ENCODE measurements around the gene IQCE. TPM values are rescaled to one million over a fixed set of nuclear protein-coding genes. Genes with fewer than 3 reads are reported as not detected.

Gene IQCE
- total and polyA plus RNA-seq, 2 experiments from 2014 or later = 11.8 to 13.3 TPM

DNA sequence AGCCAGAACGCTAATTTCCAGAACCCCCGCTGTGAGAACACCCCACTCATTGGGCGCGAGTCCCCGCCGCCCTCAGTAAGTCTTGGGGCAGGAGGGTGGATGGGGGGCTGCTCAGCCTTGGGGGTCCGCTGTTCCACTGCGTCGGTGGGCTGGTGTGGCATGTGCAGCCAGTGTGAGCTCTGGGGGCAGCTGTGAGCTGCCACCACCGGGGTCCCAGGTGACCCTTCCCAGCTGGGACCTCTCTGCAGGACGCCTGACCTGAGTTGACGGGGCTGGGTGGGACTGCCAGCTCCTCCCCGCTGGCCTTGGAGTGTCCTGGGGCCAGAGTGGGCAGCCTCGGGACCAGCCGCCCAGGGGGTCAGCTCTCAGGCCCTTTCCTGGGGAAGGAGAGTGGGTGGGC is 100.2 kb downstream of the IQCE start:
- Histone ChIP-seq H3K4me2 (no peak overlapping the region), H3K4me1 (ENCODE audit: insufficient read depth) (no peaks in the 10 kb centered on the region), H2AFZ (no peak overlapping the region), H3K27me3 (no peaks in the 10 kb centered on the region), H4K20me1 (ENCODE audit: insufficient read depth, poor library complexity, severe bottlenecking) (no peaks in the 10 kb centered on the region), H3K79me2 (no peaks in the 10 kb centered on the region), H3K27ac (no peak overlapping the region), H3K9me3 (ENCODE audit: low read depth) (no peaks in the 10 kb centered on the region), H3K4me3 (no peak overlapping the region), H3K9me2 (replicated peaks; ENCODE audit: insufficient read depth) (no peaks in the 10 kb centered on the region), H3K36me3 (replicated peaks; ENCODE audit: insufficient read depth, low read depth) (no peaks in the 10 kb centered on the region)
- 98% methylated on average over 15 of the region's 15 CpGs for whole genome bisulfite sequencing (ENCODE audit: low lambda C conversion rate, missing lambda C conversion rate)
- DNase-seq (ENCODE audit: low spot score) = no peak
- no peak for TF ChIP-seq EZH2phosphoT487 (IDR thresholded peaks at IDR 0.05; ENCODE audit: low read depth, severe bottlenecking, unreplicated experiment)
- TF ChIP-seq EZH2 (IDR thresholded peaks at IDR 0.05; ENCODE audit: borderline replicate concordance) = no peak
- TF ChIP-seq, protein P1, sequence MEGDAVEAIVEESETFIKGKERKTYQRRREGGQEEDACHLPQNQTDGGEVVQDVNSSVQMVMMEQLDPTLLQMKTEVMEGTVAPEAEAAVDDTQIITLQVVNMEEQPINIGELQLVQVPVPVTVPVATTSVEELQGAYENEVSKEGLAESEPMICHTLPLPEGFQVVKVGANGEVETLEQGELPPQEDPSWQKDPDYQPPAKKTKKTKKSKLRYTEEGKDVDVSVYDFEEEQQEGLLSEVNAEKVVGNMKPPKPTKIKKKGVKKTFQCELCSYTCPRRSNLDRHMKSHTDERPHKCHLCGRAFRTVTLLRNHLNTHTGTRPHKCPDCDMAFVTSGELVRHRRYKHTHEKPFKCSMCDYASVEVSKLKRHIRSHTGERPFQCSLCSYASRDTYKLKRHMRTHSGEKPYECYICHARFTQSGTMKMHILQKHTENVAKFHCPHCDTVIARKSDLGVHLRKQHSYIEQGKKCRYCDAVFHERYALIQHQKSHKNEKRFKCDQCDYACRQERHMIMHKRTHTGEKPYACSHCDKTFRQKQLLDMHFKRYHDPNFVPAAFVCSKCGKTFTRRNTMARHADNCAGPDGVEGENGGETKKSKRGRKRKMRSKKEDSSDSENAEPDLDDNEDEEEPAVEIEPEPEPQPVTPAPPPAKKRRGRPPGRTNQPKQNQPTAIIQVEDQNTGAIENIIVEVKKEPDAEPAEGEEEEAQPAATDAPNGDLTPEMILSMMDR (IDR thresholded peaks at IDR 0.05; ENCODE audit: poor library complexity) = no peak

DNA sequence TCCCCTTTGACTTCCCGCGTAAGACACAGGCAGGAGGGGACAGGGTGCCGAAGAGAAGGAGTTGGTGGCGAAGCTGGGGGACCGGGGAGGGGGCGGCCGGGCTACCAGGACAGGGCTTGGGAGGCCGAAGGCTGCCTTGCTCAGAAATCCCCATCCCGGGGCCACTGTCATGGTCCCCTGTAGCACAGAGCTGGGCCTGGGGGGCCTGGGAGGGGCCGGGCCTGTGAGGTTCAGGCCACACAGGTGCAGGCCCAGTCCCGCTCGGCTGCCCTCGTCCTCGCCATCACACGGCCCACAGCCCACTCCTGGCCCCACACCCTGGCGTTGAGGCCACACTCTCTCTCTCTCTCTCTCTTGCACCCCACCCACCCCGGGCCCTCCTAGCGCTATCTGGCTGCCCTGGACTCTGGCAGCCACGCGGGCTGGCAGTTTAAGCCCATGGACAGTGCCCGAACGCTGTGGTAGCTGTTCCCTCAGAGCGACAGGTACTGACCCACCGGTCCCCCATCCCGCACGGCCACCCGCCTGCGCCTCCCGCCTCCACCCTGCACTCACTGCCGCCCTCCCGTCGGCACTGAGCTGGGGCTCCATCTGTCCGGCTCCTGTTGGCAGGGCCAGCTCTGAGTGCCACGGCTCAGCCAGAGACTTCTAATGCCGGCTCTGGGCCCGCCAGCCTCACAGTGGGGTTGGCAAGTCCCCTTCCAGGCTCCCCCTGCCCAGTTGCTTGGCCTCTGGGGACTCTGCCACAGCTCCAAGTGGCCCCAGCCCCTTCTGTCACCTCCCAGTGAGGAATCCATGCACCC is 101.0 kb downstream of the IQCE start:
- H3K9me3 ChIP-seq (ENCODE audit: low read depth) = no peaks in the 10 kb centered on the region
- H3K4me1 ChIP-seq (ENCODE audit: insufficient read depth) = no peaks in the 10 kb centered on the region
- H3K79me2 ChIP-seq = no peaks in the 10 kb centered on the region
- H4K20me1 ChIP-seq (ENCODE audit: insufficient read depth, poor library complexity, severe bottlenecking) = no peaks in the 10 kb centered on the region
- no peak overlapping the region for H3K27ac ChIP-seq
- H3K4me3 ChIP-seq = no peak overlapping the region
- no peak overlapping the region for H3K4me2 ChIP-seq
- no peaks in the 10 kb centered on the region for H3K9me2 ChIP-seq (replicated peaks; ENCODE audit: insufficient read depth)
- no peaks in the 10 kb centered on the region for H3K36me3 ChIP-seq (replicated peaks; ENCODE audit: insufficient read depth, low read depth)
- no peak for DNase-seq (ENCODE audit: low spot score)
- TF ChIP-seq, protein P1 (IDR thresholded peaks at IDR 0.05; ENCODE audit: poor library complexity) = no peak
- no peak for TF ChIP-seq EZH2 (IDR thresholded peaks at IDR 0.05; ENCODE audit: borderline replicate concordance)
- no peak for TF ChIP-seq EZH2phosphoT487 (IDR thresholded peaks at IDR 0.05; ENCODE audit: low read depth, severe bottlenecking, unreplicated experiment)
- WGBS (ENCODE audit: low lambda C conversion rate, missing lambda C conversion rate) = 97% methylated on average over 25 of the region's 36 CpGs
- no peak overlapping the region for H2AFZ ChIP-seq
- no peaks in the 10 kb centered on the region for H3K27me3 ChIP-seq

DNA sequence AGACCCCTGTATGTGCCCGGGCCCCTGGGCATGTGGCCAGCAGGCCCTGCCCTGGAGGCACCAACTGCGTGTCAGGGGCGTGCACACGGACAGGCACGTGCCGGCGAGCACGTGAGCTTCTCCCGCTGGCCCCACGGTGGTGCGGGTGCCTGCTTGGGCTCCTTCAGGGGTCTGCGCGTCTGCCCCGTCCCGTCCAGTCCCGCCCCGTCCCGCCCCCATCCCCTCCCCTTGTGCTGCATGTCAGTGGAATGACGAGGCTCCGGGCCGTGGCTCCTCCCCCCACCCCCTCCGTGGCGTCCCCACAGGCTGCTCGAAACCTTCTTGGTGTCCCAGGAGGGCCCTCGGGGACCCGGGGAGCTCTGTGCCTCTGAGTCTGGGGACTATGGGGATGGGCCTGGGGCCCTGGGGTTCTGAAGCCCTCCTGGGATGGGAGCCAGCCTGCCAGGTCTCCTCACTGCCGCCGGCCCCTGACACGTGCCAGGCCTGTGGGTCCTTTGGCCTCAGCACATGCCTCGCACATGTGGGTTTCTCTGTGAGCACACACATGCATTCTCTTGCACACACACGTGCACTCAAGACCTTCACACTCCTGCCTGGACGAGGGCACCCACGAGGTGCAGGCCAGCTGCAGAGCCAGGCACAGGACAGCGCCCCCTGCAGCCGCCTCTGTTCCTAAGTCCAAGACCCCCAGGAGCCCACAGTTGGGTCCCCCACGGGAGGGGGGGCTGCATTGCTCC is 101.7 kb downstream of the IQCE start:
- Histone ChIP-seq H3K27ac (no peak overlapping the region), H3K9me3 (ENCODE audit: low read depth) (no peaks in the 10 kb centered on the region), H3K9me2 (replicated peaks; ENCODE audit: insufficient read depth) (no peaks in the 10 kb centered on the region), H2AFZ (no peak overlapping the region), H3K79me2 (no peaks in the 10 kb centered on the region), H3K27me3 (no peaks in the 10 kb centered on the region), H4K20me1 (ENCODE audit: insufficient read depth, poor library complexity, severe bottlenecking) (no peaks in the 10 kb centered on the region), H3K4me2 (no peak overlapping the region), H3K4me1 (ENCODE audit: insufficient read depth) (no peaks in the 10 kb centered on the region), H3K36me3 (replicated peaks; ENCODE audit: insufficient read depth, low read depth) (no peaks in the 10 kb centered on the region), H3K4me3 (no peak overlapping the region)
- TF ChIP-seq EZH2phosphoT487 (IDR thresholded peaks at IDR 0.05; ENCODE audit: low read depth, severe bottlenecking, unreplicated experiment) (no peak), EZH2 (IDR thresholded peaks at IDR 0.05; ENCODE audit: borderline replicate concordance) (no peak)
- TF ChIP-seq, protein P1 (IDR thresholded peaks at IDR 0.05; ENCODE audit: poor library complexity) = peak; percentile 36
- DNase-seq (ENCODE audit: low spot score) = no peak
- 90% methylated on average over 28 of the region's 36 CpGs for WGBS (ENCODE audit: low lambda C conversion rate, missing lambda C conversion rate)
